Peyer's patch (tissue), 4 donors: ENCODE data around the gene CPED1.

Source experiments
- CTCF ChIP-seq, 6 experiments: fragments of 450-650 bp in 4 of 6; fragments of 200-600 bp in 2 of 6; sonication (generic) in 1 of 6; IDR thresholded peaks; one replicate each; pipeline ENCODE4 v1.5.1; 2017 to 2019; ENCODE audit warnings: antibody characterized with exemption in 6 of 6, mild to moderate bottlenecking in 3 of 6, moderate library complexity in 1 of 6
- POLR2A ChIP-seq, 2 donors: fragments of 450-650 bp; IDR thresholded peaks; one replicate each; pipeline ENCODE4 v1.5.1; 2017; ENCODE audit warnings: antibody characterized with exemption in 2 of 2, mild to moderate bottlenecking in 2 of 2, moderate library complexity in 2 of 2

- no peak for TF ChIP-seq CTCF (IDR thresholded peaks at IDR 0.05)
- TF ChIP-seq POLR2A (IDR thresholded peaks at IDR 0.05) = no peak
These were observed 114.6 kb downstream of the CPED1 start for GRCh38 chr7:121103086-121103485.
